ENCODE data around the gene TACC2.
"Not testable (repeated sequence)": the region's sequence is repeated elsewhere in the genome, so short reads cannot be mapped to it uniquely, and the experiment has no call there.

Gene TACC2

GRCh38 chr10:122022276-122022675 lies 33.3 kb downstream of the TACC2 start:
- DNase-seq (ENCODE audit: low read depth in 2 of 3, low spot score in 1 of 3), result no peak

GRCh38 chr10:122023257-122023656 lies 34.3 kb downstream of the TACC2 start:
- DNase-seq (ENCODE audit: low read depth in 2 of 3, low spot score in 1 of 3), result not testable (repeated sequence)

GRCh38 chr10:122029499-122030199 lies 40.7 kb downstream of the TACC2 start:
- no peak for DNase-seq (ENCODE audit: low read depth in 2 of 3, low spot score in 1 of 3)

GRCh38 chr10:122030200-122030552 lies 41.2 kb downstream of the TACC2 start:
- no peak for DNase-seq (ENCODE audit: low read depth in 2 of 3, low spot score in 1 of 3)

- DNase-seq (ENCODE audit: low read depth in 2 of 3, low spot score in 1 of 3), result no peak
These were observed 44.4 kb downstream of the TACC2 start for GRCh38 chr10:122033224-122033926.

GRCh38 chr10:122034149-122034756 lies 45.3 kb downstream of the TACC2 start:
- DNase-seq (ENCODE audit: low read depth in 2 of 3, low spot score in 1 of 3), result no peak

GRCh38 chr10:122040786-122041185 lies 51.8 kb downstream of the TACC2 start:
- DNase-seq (ENCODE audit: low read depth in 2 of 3, low spot score in 1 of 3), result no peak

- no peak for DNase-seq (ENCODE audit: low read depth in 2 of 3, low spot score in 1 of 3)
These were observed 53.9 kb downstream of the TACC2 start for GRCh38 chr10:122042836-122043235.

- DNase-seq (ENCODE audit: low read depth in 2 of 3, low spot score in 1 of 3), result no peak
These were observed 55.2 kb downstream of the TACC2 start for GRCh38 chr10:122044045-122044661.

- DNase-seq (ENCODE audit: low read depth in 2 of 3, low spot score in 1 of 3), result no peak
These were observed 55.8 kb downstream of the TACC2 start for GRCh38 chr10:122044713-122045112.

- no peak for DNase-seq (ENCODE audit: low read depth in 2 of 3, low spot score in 1 of 3)
These were observed 56.2 kb downstream of the TACC2 start for GRCh38 chr10:122045212-122045611.

GRCh38 chr10:122047560-122047959 lies 58.6 kb downstream of the TACC2 start:
- no peak for DNase-seq (ENCODE audit: low read depth in 2 of 3, low spot score in 1 of 3)

GRCh38 chr10:122049076-122049475 lies 60.1 kb downstream of the TACC2 start:
- no peak for DNase-seq (ENCODE audit: low read depth in 2 of 3, low spot score in 1 of 3)

GRCh38 chr10:122050311-122050710 lies 61.3 kb downstream of the TACC2 start:
- no peak for DNase-seq (ENCODE audit: low read depth in 2 of 3, low spot score in 1 of 3)

- no peak for DNase-seq (ENCODE audit: low read depth in 2 of 3, low spot score in 1 of 3)
These were observed 61.8 kb downstream of the TACC2 start for GRCh38 chr10:122050811-122051210.

GRCh38 chr10:122051609-122052385 lies 62.8 kb downstream of the TACC2 start:
- no peak for DNase-seq (ENCODE audit: low read depth in 2 of 3, low spot score in 1 of 3)

GRCh38 chr10:122052701-122053100 lies 63.7 kb downstream of the TACC2 start:
- DNase-seq (ENCODE audit: low read depth in 2 of 3, low spot score in 1 of 3), result no peak

GRCh38 chr10:122053314-122053713 lies 64.4 kb downstream of the TACC2 start:
- DNase-seq (ENCODE audit: low read depth in 2 of 3, low spot score in 1 of 3), result no peak

- no peak for DNase-seq (ENCODE audit: low read depth in 2 of 3, low spot score in 1 of 3)
These were observed 65.4 kb downstream of the TACC2 start for GRCh38 chr10:122054048-122055025.

- DNase-seq (ENCODE audit: low read depth in 2 of 3, low spot score in 1 of 3), result no peak
These were observed 66.3 kb downstream of the TACC2 start for GRCh38 chr10:122055252-122055651.
